ENCODE results near the gene POLR3GL.
A peak's percentile ranks its signal among the peaks of the same experiment; 100 is the strongest.

GRCh38 chr1:145978854-145979745 is 14.6 kb downstream of the POLR3GL start:
- TF ChIP-seq, protein P1, sequence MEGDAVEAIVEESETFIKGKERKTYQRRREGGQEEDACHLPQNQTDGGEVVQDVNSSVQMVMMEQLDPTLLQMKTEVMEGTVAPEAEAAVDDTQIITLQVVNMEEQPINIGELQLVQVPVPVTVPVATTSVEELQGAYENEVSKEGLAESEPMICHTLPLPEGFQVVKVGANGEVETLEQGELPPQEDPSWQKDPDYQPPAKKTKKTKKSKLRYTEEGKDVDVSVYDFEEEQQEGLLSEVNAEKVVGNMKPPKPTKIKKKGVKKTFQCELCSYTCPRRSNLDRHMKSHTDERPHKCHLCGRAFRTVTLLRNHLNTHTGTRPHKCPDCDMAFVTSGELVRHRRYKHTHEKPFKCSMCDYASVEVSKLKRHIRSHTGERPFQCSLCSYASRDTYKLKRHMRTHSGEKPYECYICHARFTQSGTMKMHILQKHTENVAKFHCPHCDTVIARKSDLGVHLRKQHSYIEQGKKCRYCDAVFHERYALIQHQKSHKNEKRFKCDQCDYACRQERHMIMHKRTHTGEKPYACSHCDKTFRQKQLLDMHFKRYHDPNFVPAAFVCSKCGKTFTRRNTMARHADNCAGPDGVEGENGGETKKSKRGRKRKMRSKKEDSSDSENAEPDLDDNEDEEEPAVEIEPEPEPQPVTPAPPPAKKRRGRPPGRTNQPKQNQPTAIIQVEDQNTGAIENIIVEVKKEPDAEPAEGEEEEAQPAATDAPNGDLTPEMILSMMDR (IDR thresholded peaks at IDR 0.05): peak; percentile 4 to 19 (median 10)
- TF ChIP-seq POLR2A (IDR thresholded peaks at IDR 0.05): peak; percentile 91
